Forelimb muscle (tissue), 1 donor: ENCODE results near the gene EPM2AIP1. TPM values are rescaled to one million over a fixed set of nuclear protein-coding genes. Genes with fewer than 3 reads are reported as not detected.
"Not testable (repeated sequence)": the region's sequence is repeated elsewhere in the genome, so short reads cannot be mapped to it uniquely, and the experiment has no call there.

Experiments used
- DNase-seq: peaks from one replicate; pipeline ENCODE4 v3.0.0-alpha.2; 2013; ENCODE audit warnings: low read depth
- polyA plus RNA-seq: library from polyadenylated mRNA; unstranded; fragments of 120-200 nt; gene quantifications from one replicate; pipeline ENCODE4 v1.2.1, GENCODE V29; 2013; ENCODE audit not compliant: insufficient read length

Gene EPM2AIP1
- polyA plus RNA-seq, result 27.9 TPM

- DNase-seq, result no peak
These were observed at the start of gene EPM2AIP1 for GRCh38 chr3:36992806-36993325. EPM2AIP1 (minus strand) TSS chr3:36993131; CDS start chr3:36993077, 54 bp downstream.

- DNase-seq, result not testable (repeated sequence)
These were observed 49.8 kb upstream of the EPM2AIP1 start for GRCh38 chr3:37042712-37043111.

- DNase-seq, result no peak
These were observed 48.7 kb upstream of the EPM2AIP1 start for GRCh38 chr3:37041546-37042195.

DNA sequence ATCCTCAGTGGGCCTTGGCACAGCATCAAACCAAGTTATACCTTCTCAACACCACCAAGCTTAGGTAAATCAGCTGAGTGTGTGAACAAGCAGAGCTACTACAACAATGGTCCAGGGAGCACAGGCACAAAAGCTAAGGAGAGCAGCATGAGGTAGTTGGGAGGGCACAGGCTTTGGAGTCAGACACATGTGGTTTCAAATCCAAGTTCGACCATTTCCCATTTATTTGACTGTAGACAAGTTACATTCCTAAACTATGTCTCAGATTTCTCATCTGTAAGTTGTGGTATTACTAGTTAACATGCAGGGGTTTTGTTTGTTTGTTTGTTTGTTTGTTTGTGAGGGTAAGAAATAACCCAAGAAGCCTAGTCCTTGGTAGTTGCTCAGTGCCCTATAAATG lies 47.3 kb upstream of the EPM2AIP1 start:
- DNase-seq, result no peak

GRCh38 chr3:37039161-37039846 lies 46.4 kb upstream of the EPM2AIP1 start:
- DNase-seq, result no peak

DNA sequence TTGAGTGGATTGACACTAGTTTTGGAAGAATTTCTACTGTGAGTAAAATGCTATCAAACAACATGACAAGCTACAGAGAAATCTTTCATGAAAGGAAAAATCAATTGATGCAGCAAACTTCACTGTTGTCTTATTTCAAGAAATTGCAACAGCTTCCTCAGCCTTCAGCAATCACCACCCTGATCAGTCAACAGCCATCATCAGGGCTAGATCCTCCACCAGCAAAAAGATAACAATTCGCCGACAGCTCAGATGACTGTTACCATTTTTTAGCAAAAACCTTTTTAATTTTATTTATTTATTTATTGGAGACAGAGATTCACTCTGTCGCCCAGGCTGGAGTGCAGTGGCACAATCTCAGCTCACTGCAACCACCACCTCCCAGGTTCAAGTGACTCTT lies 44.4 kb upstream of the EPM2AIP1 start:
- no peak for DNase-seq

DNA sequence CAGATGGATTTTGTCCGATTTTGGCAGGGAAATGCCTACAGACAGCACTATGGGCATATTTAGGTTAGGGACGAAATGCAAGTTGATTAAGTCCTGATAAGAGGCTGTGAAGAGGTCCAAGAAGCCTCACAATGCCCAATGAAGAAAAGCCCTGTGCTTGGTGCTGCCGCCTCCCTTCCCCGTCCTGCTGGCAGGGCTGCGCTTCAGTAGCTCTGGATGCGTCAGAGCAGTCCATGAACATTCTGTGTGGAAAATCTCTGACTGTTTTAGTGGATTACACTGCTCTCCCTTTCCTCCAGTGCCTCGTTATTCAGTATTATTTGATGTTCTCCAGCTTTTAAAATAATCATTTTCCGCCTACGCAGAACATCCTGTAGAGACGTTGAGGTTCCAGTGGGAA lies 40.0 kb upstream of the EPM2AIP1 start:
- peak; percentile 36 for DNase-seq

DNA sequence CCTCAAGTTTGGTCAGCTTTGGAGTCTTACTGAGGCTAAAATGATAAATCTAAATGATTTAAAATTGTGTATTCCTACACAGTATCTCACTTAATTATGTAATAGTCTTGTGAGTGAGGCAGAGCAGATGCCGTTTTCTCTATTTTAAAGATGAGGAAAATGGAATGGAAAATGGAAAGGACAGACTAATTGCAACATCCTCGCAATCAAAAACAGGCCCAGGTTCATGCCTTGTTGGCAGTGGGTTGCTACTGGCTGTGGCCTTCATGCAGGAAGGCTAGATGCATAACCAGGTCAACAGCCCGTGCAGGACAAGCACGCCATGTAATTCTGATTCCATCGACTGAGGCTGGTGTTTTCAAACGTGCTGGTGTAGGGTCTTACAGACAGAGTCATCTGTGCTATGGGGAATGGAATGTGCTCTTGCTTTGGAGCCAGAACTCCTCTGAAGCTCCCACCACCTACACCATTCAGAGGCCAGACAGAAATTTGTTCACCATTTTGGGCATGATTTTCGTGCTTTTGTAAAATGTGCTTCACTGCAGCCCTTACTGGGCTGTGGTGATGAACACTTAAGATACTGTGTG lies 38.3 kb upstream of the EPM2AIP1 start:
- DNase-seq, result no peak

GRCh38 chr3:37030588-37030987 lies 37.7 kb upstream of the EPM2AIP1 start:
- peak; percentile 55 for DNase-seq

DNA sequence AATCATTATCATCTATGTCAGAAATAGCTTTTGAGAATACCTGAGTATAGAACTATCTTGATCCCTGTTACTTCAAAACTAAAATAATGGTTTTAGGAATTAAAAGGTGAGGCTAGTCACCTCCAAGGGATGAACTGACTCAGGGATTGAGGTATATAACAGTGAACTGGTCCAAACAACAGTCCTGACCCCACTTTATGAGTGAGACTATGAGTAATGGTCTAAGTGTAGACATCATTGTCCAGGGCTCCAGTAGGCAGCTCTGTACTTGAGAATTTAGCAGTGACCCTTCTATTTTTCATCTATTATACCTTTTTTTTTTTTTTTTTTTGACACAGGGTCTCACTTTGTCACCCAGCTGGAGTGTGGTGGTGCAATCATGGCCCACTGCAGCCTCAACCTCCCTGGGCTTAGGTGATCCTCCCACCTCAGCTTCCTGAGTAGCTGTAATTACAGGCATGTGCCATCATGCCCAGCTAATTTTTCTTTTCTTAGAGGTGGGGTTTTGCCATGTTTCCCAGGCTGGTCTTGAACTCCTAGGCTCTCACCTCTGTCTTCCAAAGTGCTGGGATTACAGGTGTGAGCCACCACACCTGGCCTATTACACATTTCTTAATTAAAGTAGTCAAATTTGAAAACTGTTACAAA lies 36.7 kb upstream of the EPM2AIP1 start:
- no peak for DNase-seq

- no peak for DNase-seq
These were observed 36.2 kb upstream of the EPM2AIP1 start for GRCh38 chr3:37029111-37029510.

- no peak for DNase-seq
These were observed 35.4 kb upstream of the EPM2AIP1 start for GRCh38 chr3:37028329-37028728.

- DNase-seq, result no peak
These were observed 33.9 kb upstream of the EPM2AIP1 start for GRCh38 chr3:37026851-37027250.

GRCh38 chr3:37025561-37026335 lies 32.8 kb upstream of the EPM2AIP1 start:
- no peak for DNase-seq

DNA sequence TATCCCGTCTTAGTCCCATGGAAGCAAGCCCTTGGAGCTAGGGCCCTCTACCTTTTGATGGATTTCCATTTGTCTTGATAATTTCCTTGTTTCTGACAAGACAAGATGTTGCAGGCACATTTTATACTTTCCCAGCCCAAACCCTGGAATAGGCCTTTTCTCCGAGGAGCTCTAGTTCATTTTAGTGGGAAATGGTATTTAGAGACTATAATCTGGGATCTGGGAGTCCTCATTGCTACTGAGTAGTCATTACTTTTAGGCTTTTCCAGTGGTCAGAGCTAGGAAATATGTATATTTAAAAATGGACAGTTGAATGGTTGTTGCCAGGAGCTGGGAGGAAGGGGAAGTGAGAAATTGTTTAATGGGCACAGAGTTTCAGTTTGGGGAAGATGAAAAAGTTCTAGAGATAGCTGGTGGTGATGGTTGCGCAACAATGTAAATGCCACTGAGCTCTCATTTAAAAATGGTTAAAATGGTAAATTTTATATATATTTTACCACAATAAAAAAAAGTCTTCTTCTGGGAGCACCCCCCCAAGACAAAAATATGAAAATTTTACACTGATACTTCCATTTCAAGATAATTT lies 32.0 kb upstream of the EPM2AIP1 start:
- DNase-seq, result no peak

GRCh38 chr3:37024092-37024491 lies 31.2 kb upstream of the EPM2AIP1 start:
- DNase-seq, result no peak

GRCh38 chr3:37017683-37018082 lies 24.8 kb upstream of the EPM2AIP1 start:
- DNase-seq, result no peak

DNA sequence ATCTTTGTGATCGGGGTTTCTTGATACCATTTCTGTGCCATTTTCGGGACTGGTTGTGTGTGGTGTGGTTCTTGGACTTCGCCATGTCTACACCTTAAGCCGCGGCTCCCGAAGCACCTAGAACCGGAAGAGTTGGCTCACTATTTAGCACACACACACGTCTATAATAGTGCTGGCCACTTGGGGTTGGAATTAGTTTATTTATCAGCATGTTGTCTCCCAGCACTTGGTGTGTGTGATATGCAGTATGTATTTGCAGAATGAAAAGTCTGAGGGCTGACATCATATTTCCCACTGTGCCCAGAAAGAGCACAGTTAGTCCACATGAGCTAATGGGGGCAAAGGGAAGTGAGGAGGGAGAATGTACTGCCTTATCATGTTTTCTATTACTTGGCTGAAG lies 24.0 kb upstream of the EPM2AIP1 start:
- no peak for DNase-seq

- DNase-seq, result no peak
These were observed 22.7 kb upstream of the EPM2AIP1 start for GRCh38 chr3:37015642-37016041.

GRCh38 chr3:37014620-37015019 lies 21.7 kb upstream of the EPM2AIP1 start:
- no peak for DNase-seq
